Right lobe of liver (tissue), 6 donors: Measurements from ENCODE around the gene KRTCAP2. TPM values are rescaled to one million over a fixed set of nuclear protein-coding genes. Genes with fewer than 3 reads are reported as not detected.

Source experiments
- ATAC-seq, 4 donors: fragments of 200-7000 bp; cut with Tn5 transposase; one replicate each; pipeline ENCODE4 v1.9.1; 2020; ENCODE audit warnings: mild to moderate bottlenecking in 4 of 4, moderate library complexity in 4 of 4
- DNase-seq, 3 donors: peaks; one replicate each; pipeline ENCODE4 v3.0.0-alpha.2; 2020
- H3K27ac ChIP-seq, 3 donors: fragments of 200-600 bp; one replicate each; pipeline ENCODE4 v1.8.0; 2022
- H3K27me3 ChIP-seq, 2 donors: fragments of 200-600 bp; one replicate each; pipeline ENCODE4 v1.8.0; 2022
- H3K36me3 ChIP-seq, 4 donors: fragments of 200-600 bp; sonication (generic) in 1 of 4; one replicate each; pipeline versions ENCODE4 v1.5.1 to v1.8.0; 2017 to 2022; ENCODE audit warnings: control low read depth in 1 of 4
- H3K4me1 ChIP-seq, 4 donors: fragments of 200-600 bp; sonication (generic) in 1 of 4; one replicate each; pipeline versions ENCODE4 v1.5.1 to v1.8.0; 2017 to 2022; ENCODE audit warnings: control low read depth in 1 of 4
- H3K4me3 ChIP-seq, 3 donors: fragments of 200-600 bp; one replicate each; pipeline ENCODE4 v1.8.0; 2022
- H3K9me3 ChIP-seq, 4 donors: fragments of 200-600 bp; sonication (generic) in 1 of 4; one replicate each; pipeline versions ENCODE4 v1.5.1 to v1.8.0; 2017 to 2022; ENCODE audit warnings: control low read depth in 1 of 4
- POLR2A ChIP-seq: fragments of 450-650 bp; IDR thresholded peaks from one replicate; pipeline ENCODE4 v1.6.1; 2017; ENCODE audit warnings: antibody characterized with exemption, mild to moderate bottlenecking
- WGBS: methylation state at CpG from one replicate; pipeline ENCODE4 v1.1.6; 2018; ENCODE audit warnings: low coverage, low lambda C conversion rate; ENCODE audit not compliant: insufficient coverage; ENCODE audit errors: missing lambda C conversion rate; 5-methylcytosine and 5-hydroxymethylcytosine counted together
- intact Hi-C, 2 donors: fragments of 100-400 bp; cut with DNase I; formaldehyde crosslinking; loops; one replicate each; pipeline versions ENCODE4 v1.11.2 to v1.14.1; 2022
- total RNA-seq, 6 experiments: library from RNA; depleted of rRNA in 2 of 6; stranded (reverse); fragments of >200 nt in 2 of 6; fragmentation: NEBNext Ultra II Directional in 3 of 6; extraction: Animal tissue kit (Norgen Biotek cat#: 25700) in 3 of 6; gene quantifications; one replicate each; pipeline versions ENCODE4 v1.1.0 to v1.2.4, GENCODE V29; 2016 to 2023
- TF ChIP-seq, protein P1 (sequence below), 4 donors: fragments of 200-600 bp in 3 of 4; fragments of 450-650 bp in 1 of 4; IDR thresholded peaks; one replicate each; pipeline versions ENCODE4 v1.5.1 to v1.8.0; 2016 to 2022; ENCODE audit warnings: antibody characterized with exemption in 4 of 4, mild to moderate bottlenecking in 2 of 4
- donor health status: DM: no; HTN: yes; CAD: no.
- donor health status: DM: no; HTN: no; CAD: no.
- donor health status: DM: no; HTN: no; CAD: no.
- donor health status: DM: no; HTN: yes; CAD: no.
- donor health status: DM: no; HTN: yes; CAD: no.

Gene KRTCAP2
- total RNA-seq, 6 experiments from 2014 or later, result 85.5 to 145 (median 99.9) TPM

DNA sequence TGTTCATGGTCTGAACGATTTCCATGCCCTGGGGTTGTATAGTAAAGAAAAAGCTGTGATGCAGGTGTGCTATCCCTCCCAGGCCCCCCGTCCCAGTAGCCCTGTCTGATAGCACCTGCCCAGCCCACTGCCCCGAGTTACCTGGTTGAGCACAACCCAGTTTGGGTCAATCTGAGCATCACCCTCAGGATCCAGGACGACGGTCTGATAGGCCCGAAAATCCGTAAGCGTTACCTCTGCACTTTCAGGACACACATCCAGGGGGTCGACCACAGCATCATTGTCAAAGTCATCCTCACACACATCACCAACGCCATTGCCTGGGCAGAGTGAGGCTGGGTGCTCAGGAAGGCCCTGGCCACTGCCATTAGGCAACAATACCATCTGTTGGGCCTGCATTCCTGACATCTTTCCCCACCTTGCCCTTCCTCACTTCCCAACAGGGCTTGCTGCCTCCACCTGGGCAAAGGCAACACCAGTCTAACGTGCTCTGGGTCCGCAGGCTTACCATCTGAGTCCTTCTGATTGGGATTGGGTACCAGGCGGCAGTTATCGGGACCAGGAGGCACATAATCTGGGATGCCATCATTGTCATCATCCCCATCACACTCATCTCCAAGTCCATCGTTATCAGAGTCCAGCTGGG is 24.9 kb upstream of the KRTCAP2 start:
- peaks cover 0 to 20% (median 2%) of the 10 kb centered on the region in 4 donors for H3K4me1 ChIP-seq
- DNase-seq (no peak), ATAC-seq (no peak)
- intact Hi-C loops, result no loop called here
- no peaks in the 10 kb centered on the region for H3K27me3 ChIP-seq
- no peaks in the 10 kb centered on the region for H3K9me3 ChIP-seq
- H3K36me3 ChIP-seq, result no peaks in the 10 kb centered on the region
- H3K27ac ChIP-seq, result no peak overlapping the region
- no peak for TF ChIP-seq POLR2A
- TF ChIP-seq, protein P1, sequence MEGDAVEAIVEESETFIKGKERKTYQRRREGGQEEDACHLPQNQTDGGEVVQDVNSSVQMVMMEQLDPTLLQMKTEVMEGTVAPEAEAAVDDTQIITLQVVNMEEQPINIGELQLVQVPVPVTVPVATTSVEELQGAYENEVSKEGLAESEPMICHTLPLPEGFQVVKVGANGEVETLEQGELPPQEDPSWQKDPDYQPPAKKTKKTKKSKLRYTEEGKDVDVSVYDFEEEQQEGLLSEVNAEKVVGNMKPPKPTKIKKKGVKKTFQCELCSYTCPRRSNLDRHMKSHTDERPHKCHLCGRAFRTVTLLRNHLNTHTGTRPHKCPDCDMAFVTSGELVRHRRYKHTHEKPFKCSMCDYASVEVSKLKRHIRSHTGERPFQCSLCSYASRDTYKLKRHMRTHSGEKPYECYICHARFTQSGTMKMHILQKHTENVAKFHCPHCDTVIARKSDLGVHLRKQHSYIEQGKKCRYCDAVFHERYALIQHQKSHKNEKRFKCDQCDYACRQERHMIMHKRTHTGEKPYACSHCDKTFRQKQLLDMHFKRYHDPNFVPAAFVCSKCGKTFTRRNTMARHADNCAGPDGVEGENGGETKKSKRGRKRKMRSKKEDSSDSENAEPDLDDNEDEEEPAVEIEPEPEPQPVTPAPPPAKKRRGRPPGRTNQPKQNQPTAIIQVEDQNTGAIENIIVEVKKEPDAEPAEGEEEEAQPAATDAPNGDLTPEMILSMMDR (IDR thresholded peaks at IDR 0.05), result no peak
- no peak overlapping the region for H3K4me3 ChIP-seq
- WGBS, result 76% methylated on average over 4 of the region's 15 CpGs

GRCh38 chr1:155196893-155197638 is 24.0 kb upstream of the KRTCAP2 start:
- intact Hi-C loops, result no loop called here

GRCh38 chr1:155196103-155196892 is 23.2 kb upstream of the KRTCAP2 start:
- H3K27ac ChIP-seq, result no peak overlapping the region
- WGBS, result 93% methylated on average over 3 of the region's 6 CpGs

More at GRCh38 chr1:155196893-155197638, 24.0 kb upstream of the KRTCAP2 start:
- ATAC-seq (no peak), DNase-seq (no peak)
- Histone ChIP-seq H3K4me3 (no peak overlapping the region), H3K9me3 (no peaks in the 10 kb centered on the region), H3K36me3 (no peaks in the 10 kb centered on the region), H3K27ac (no peak overlapping the region), H3K4me1 (peaks cover 0 to 22% (median 2%) of the 10 kb centered on the region in 4 donors), H3K27me3 (no peaks in the 10 kb centered on the region)
- no peak for TF ChIP-seq POLR2A
- TF ChIP-seq, protein P1 (IDR thresholded peaks at IDR 0.05), result no peak
- WGBS, result 82% methylated on average over 2 of the region's 20 CpGs

More at GRCh38 chr1:155196103-155196892, 23.2 kb upstream of the KRTCAP2 start:
- TF ChIP-seq POLR2A, result no peak
- TF ChIP-seq, protein P1 (IDR thresholded peaks at IDR 0.05), result no peak
- no peak overlapping the region for H3K4me3 ChIP-seq
- H3K4me1 ChIP-seq, result peaks cover 0 to 22% (median 2%) of the 10 kb centered on the region in 4 donors
- no peaks in the 10 kb centered on the region for H3K36me3 ChIP-seq
- ATAC-seq (no peak), DNase-seq (no peak)
- intact Hi-C loops, result no loop called here
- no peaks in the 10 kb centered on the region for H3K27me3 ChIP-seq
- H3K9me3 ChIP-seq, result no peaks in the 10 kb centered on the region
